ENCODE data around the gene TMEM208. TPM values are rescaled to one million over a fixed set of nuclear protein-coding genes. Genes with fewer than 3 reads are reported as not detected.

Gene TMEM208
- total RNA-seq, 1 donor from 2014 or later = 47.5 TPM

- Histone ChIP-seq H3K36me3 (ENCODE audit: insufficient read depth, low read length) (peaks cover 26% of the 10 kb centered on the region), H3K4me2 (ENCODE audit: low read length) (peak overlapping the region; percentile 95), H3K4me3 (ENCODE audit: insufficient read depth, low read depth, low read length) (peak overlapping the region; percentile 89), H3K4me1 (ENCODE audit: insufficient read depth, low read length) (peaks cover 15% of the 10 kb centered on the region), H3K79me2 (ENCODE audit: insufficient read depth, low read length) (peaks cover 36% of the 10 kb centered on the region), H4K20me1 (ENCODE audit: insufficient read depth, low read length) (peaks cover 40% of the 10 kb centered on the region), H3K9me3 (ENCODE audit: insufficient read depth, low read depth, low read length) (no peaks in the 10 kb centered on the region), H2AFZ (ENCODE audit: low read depth, low read length) (peak overlapping the region; percentile 51), H3K9ac (ENCODE audit: low read length) (peak overlapping the region; percentile 93), H3K27ac (ENCODE audit: low read depth, low read length) (no peak overlapping the region), H3K27me3 (ENCODE audit: insufficient read depth, low read length) (no peaks in the 10 kb centered on the region)
- TF ChIP-seq CTCF (IDR thresholded peaks at IDR 0.05; ENCODE audit: insufficient read depth, low read depth, low read length) = no peak
- TF ChIP-seq EZH2 (IDR thresholded peaks at IDR 0.05; ENCODE audit: insufficient read depth, low read length) = no peak
- FAIRE-seq (no peak), DNase-seq (ENCODE audit: low read depth) (no peak)
- Mint-ChIP-seq H3K36me3 (ENCODE audit: low read depth, unreplicated experiment) (peaks cover 18% of the 10 kb centered on the region), H3K4me1 (ENCODE audit: low read depth, unreplicated experiment) (peaks cover 18% of the 10 kb centered on the region), H3K4me3 (ENCODE audit: unreplicated experiment) (peak overlapping the region; percentile 93), H3K9me3 (ENCODE audit: unreplicated experiment) (no peaks in the 10 kb centered on the region), H3K27ac (ENCODE audit: unreplicated experiment) (peak overlapping the region; percentile 66), H3K27me3 (ENCODE audit: low read depth, unreplicated experiment) (no peaks in the 10 kb centered on the region)
These were observed 35.4 kb upstream of the TMEM208 start for GRCh38 chr16:67191411-67191994.

GRCh38 chr16:67191995-67192681, 34.8 kb upstream of the TMEM208 start, which contains the start of gene E2F4:
Gene E2F4 (plus strand): TSS chr16:67192155. CDS start chr16:67192228, 73 bp downstream.
- Mint-ChIP-seq H3K27me3 (ENCODE audit: low read depth, unreplicated experiment) (no peaks in the 10 kb centered on the region), H3K27ac (ENCODE audit: unreplicated experiment) (peak within 1 kb of the TSS; percentile 66), H3K36me3 (ENCODE audit: low read depth, unreplicated experiment) (peaks cover 22% of the 10 kb centered on the region), H3K9me3 (ENCODE audit: unreplicated experiment) (no peaks in the 10 kb centered on the region), H3K4me3 (ENCODE audit: unreplicated experiment) (peak within 1 kb of the TSS; percentile 93), H3K4me1 (ENCODE audit: low read depth, unreplicated experiment) (peaks cover 17% of the 10 kb centered on the region)
- peak within 1 kb of the TSS; percentile 53 for H3K27ac ChIP-seq (ENCODE audit: low read depth, low read length)
- FAIRE-seq = no peak
- no peaks in the 10 kb centered on the region for H3K27me3 ChIP-seq (ENCODE audit: insufficient read depth, low read length)
- H3K79me2 ChIP-seq (ENCODE audit: insufficient read depth, low read length) = peaks cover 40% of the 10 kb centered on the region
- H3K36me3 ChIP-seq (ENCODE audit: insufficient read depth, low read length) = peaks cover 30% of the 10 kb centered on the region
- peak within 1 kb of the TSS; percentile 95 for H3K4me2 ChIP-seq (ENCODE audit: low read length)
- peak within 1 kb of the TSS; percentile 89 for H3K4me3 ChIP-seq (ENCODE audit: insufficient read depth, low read depth, low read length)
- TF ChIP-seq CTCF (IDR thresholded peaks at IDR 0.05; ENCODE audit: insufficient read depth, low read depth, low read length) = no peak
- TF ChIP-seq EZH2 (IDR thresholded peaks at IDR 0.05; ENCODE audit: insufficient read depth, low read length) = no peak
- no peaks in the 10 kb centered on the region for H3K9me3 ChIP-seq (ENCODE audit: insufficient read depth, low read depth, low read length)
- H3K9ac ChIP-seq (ENCODE audit: low read length) = peak within 1 kb of the TSS; percentile 93
- peak; percentile 85 for DNase-seq (ENCODE audit: low read depth)
- peaks cover 45% of the 10 kb centered on the region for H4K20me1 ChIP-seq (ENCODE audit: insufficient read depth, low read length)
- peaks cover 15% of the 10 kb centered on the region for H3K4me1 ChIP-seq (ENCODE audit: insufficient read depth, low read length)
- peak within 1 kb of the TSS; percentile 74 for H2AFZ ChIP-seq (ENCODE audit: low read depth, low read length)
